Suprapubic skin (tissue), 4 donors: Measurements from ENCODE around the gene CHAF1A.

Experiments used
- POLR2A ChIP-seq, 2 donors: fragments of 450-650 bp; IDR thresholded peaks; one replicate each; pipeline ENCODE4 v1.6.1; 2017; ENCODE audit warnings: antibody characterized with exemption in 2 of 2, mild to moderate bottlenecking in 2 of 2, moderate library complexity in 2 of 2
- POLR2AphosphoS5 ChIP-seq, 3 donors: sonication (generic); formaldehyde crosslinking; IDR thresholded peaks; one replicate each; pipeline ENCODE4 v1.6.1; 2017; ENCODE audit warnings: antibody characterized with exemption in 3 of 3
- TF ChIP-seq, protein P1 (sequence below), 2 donors: fragments of 200-600 bp in 1 of 2; fragments of 450-650 bp in 1 of 2; sonication (generic) in 1 of 2; IDR thresholded peaks; one replicate each; pipeline ENCODE4 v1.5.1; 2016 to 2019; ENCODE audit warnings: antibody characterized with exemption in 2 of 2, mild to moderate bottlenecking in 1 of 2, moderate library complexity in 1 of 2

GRCh38 chr19:4428326-4428975 lies 26.0 kb downstream of the CHAF1A start:
- TF ChIP-seq, protein P1, sequence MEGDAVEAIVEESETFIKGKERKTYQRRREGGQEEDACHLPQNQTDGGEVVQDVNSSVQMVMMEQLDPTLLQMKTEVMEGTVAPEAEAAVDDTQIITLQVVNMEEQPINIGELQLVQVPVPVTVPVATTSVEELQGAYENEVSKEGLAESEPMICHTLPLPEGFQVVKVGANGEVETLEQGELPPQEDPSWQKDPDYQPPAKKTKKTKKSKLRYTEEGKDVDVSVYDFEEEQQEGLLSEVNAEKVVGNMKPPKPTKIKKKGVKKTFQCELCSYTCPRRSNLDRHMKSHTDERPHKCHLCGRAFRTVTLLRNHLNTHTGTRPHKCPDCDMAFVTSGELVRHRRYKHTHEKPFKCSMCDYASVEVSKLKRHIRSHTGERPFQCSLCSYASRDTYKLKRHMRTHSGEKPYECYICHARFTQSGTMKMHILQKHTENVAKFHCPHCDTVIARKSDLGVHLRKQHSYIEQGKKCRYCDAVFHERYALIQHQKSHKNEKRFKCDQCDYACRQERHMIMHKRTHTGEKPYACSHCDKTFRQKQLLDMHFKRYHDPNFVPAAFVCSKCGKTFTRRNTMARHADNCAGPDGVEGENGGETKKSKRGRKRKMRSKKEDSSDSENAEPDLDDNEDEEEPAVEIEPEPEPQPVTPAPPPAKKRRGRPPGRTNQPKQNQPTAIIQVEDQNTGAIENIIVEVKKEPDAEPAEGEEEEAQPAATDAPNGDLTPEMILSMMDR (IDR thresholded peaks at IDR 0.05) = no peak
- TF ChIP-seq POLR2A (IDR thresholded peaks at IDR 0.05) (no peak), POLR2AphosphoS5 (IDR thresholded peaks at IDR 0.05) (no peak)
